Liver (tissue), 9 donors: ENCODE data around the gene RASSF1. TPM values are rescaled to one million over a fixed set of nuclear protein-coding genes. Genes with fewer than 3 reads are reported as not detected.
A peak's percentile ranks its signal among the peaks of the same experiment; 100 is the strongest.

ENCODE experiments used
- DNase-seq: peaks from one replicate; pipeline ENCODE4 v3.0.0-alpha.2; 2017; ENCODE audit warnings: low spot score
- H3K27ac ChIP-seq, 2 donors: one replicate each; pipeline ENCODE4 v1.7.0; 2013; ENCODE audit warnings: inconsistent platforms in 2 of 2, low read length in 2 of 2, control low read depth in 1 of 2, low read depth in 1 of 2, mild to moderate bottlenecking in 1 of 2
- H3K27me3 ChIP-seq, 4 donors: one replicate each; pipeline versions ENCODE4 v1.6.1 to v1.7.0; 2013; ENCODE audit warnings: low read length in 3 of 4, inconsistent platforms in 1 of 4, mild to moderate bottlenecking in 1 of 4, moderate library complexity in 1 of 4; ENCODE audit not compliant: control insufficient read depth in 4 of 4, insufficient read depth in 4 of 4
- H3K36me3 ChIP-seq, 4 donors: one replicate each; pipeline versions ENCODE4 v1.6.1 to v1.7.0; 2013; ENCODE audit warnings: low read length in 3 of 4, mild to moderate bottlenecking in 3 of 4, low read depth in 1 of 4, moderate library complexity in 1 of 4; ENCODE audit not compliant: control insufficient read depth in 4 of 4, insufficient read depth in 3 of 4
- H3K4me1 ChIP-seq, 4 donors: one replicate each; pipeline versions ENCODE4 v1.6.1 to v1.7.0; 2013; ENCODE audit warnings: low read length in 3 of 4, mild to moderate bottlenecking in 3 of 4, moderate library complexity in 1 of 4; ENCODE audit not compliant: control insufficient read depth in 4 of 4, insufficient read depth in 4 of 4
- H3K4me3 ChIP-seq, 3 donors: one replicate each; pipeline versions ENCODE4 v1.6.1 to v1.7.0; 2013; ENCODE audit warnings: low read length in 3 of 3, control low read depth in 1 of 3, low read depth in 1 of 3, mild to moderate bottlenecking in 1 of 3
- H3K9ac ChIP-seq, 2 donors: one replicate each; pipeline ENCODE4 v1.7.0; 2013; ENCODE audit warnings: low read length in 2 of 2, mild to moderate bottlenecking in 2 of 2, moderate library complexity in 2 of 2, control low read depth in 1 of 2, low read depth in 1 of 2
- H3K9me3 ChIP-seq, 4 donors: one replicate each; pipeline versions ENCODE4 v1.6.1 to v1.7.0; 2013; ENCODE audit warnings: low read length in 3 of 4; ENCODE audit not compliant: control insufficient read depth in 4 of 4
- GABPA ChIP-seq, 2 donors: IDR thresholded peaks in 1 of 2; conservative IDR thresholded peaks in 1 of 2; 2 replicates each; pipeline ENCODE4 v1.6.1; 2016; ENCODE audit warnings: antibody characterized with exemption in 2 of 2, mild to moderate bottlenecking in 1 of 2, moderate library complexity in 1 of 2
- RAD21 ChIP-seq, 2 donors: IDR thresholded peaks; 2 replicates each; pipeline ENCODE4 v1.6.1; 2016; ENCODE audit warnings: antibody characterized with exemption in 2 of 2, mild to moderate bottlenecking in 2 of 2
- REST ChIP-seq: IDR thresholded peaks from 2 replicates; pipeline ENCODE4 v1.6.1; 2016; ENCODE audit warnings: antibody characterized with exemption, mild to moderate bottlenecking
- RXRA ChIP-seq, 2 donors: IDR thresholded peaks; 2 replicates each; pipeline ENCODE4 v1.6.1; 2017 to 2018; ENCODE audit warnings: antibody characterized with exemption in 2 of 2, mild to moderate bottlenecking in 1 of 2
- TAF1 ChIP-seq: conservative IDR thresholded peaks from 2 replicates; pipeline ENCODE4 v1.6.1; 2016; ENCODE audit warnings: antibody characterized with exemption, mild to moderate bottlenecking
- YY1 ChIP-seq: IDR thresholded peaks from 2 replicates; pipeline ENCODE4 v1.6.1; 2016; ENCODE audit warnings: antibody characterized with exemption, mild to moderate bottlenecking
- WGBS: extraction: QIAGEN DNeasy Blood & Tissue Kit; methylation state at CpG from one replicate; pipeline ENCODE4 v1.1.7; 2013; 5-methylcytosine and 5-hydroxymethylcytosine counted together
- polyA plus RNA-seq, 2 donors: library from polyadenylated mRNA; stranded (reverse) in 1 of 2; unstranded in 1 of 2; fragments of 200-250 nt in 1 of 2; fragments of >200 nt in 1 of 2; fragmentation: Nextera tagmentation in 1 of 2; extraction: Ambion mirVana in 1 of 2; gene quantifications; one replicate each; pipeline versions ENCODE4 v1.2.1 to v1.2.3, GENCODE V29; 2013 to 2015
- total RNA-seq, 2 donors: library from RNA; depleted of rRNA; stranded (reverse); fragments of >200 nt; gene quantifications; one replicate each; pipeline ENCODE4 v1.2.3, GENCODE V29; 2014
- TF ChIP-seq, protein P1 (sequence below): IDR thresholded peaks from 2 replicates; pipeline ENCODE4 v1.6.1; 2016; ENCODE audit warnings: antibody characterized with exemption
- donor health status: healthy.
- donor health status: healthy.
- donor health status: healthy.
- donor health status: healthy.
- donor health status: healthy.

The RASSF1 gene
- total and polyA plus RNA-seq, 4 donors, result 6.5 to 13.2 (median 11.2) TPM

DNA sequence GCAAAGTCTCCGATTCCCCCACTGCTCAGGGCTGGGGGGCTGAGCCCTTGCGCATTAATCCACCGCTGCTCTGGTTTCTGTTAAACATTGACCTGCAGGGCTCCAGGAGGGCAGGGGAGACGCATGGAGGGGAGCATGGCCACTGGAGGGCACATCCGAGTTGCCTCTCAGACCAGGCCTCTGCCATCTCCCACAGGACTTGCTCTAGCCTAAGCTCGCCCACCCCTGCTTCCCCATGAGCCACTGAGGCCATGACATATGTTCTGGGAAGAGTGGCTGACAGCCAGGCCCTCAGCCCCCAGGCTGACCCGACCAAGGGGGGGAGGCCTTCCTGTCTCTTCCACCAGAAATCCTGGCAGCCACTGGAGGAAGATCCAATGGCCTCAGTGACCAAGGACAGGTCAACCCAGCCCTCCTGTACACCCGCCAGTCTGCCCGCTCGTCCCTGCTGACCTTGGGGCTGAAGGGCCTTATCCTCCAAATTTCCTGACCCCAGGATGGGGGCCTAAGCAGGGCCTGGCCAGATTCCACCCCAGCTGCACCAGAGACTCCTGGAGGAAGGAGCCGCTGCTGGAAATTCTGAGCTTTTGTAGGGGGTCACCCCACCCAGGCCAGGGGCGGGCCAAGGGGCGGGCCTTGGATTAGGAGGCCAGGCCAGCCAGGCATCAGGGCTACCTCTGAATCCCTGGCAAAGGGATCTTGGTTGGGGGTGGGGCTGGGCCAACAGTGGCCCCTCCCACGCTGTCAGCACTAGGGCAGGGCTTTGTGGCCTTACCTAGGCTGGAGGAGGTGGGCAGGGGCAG is 37.4 kb downstream of the RASSF1 start, which contains the start of gene HYAL1 (continued):
- TF ChIP-seq REST (peak; percentile 97), TAF1 (peak; percentile 99)

DNA sequence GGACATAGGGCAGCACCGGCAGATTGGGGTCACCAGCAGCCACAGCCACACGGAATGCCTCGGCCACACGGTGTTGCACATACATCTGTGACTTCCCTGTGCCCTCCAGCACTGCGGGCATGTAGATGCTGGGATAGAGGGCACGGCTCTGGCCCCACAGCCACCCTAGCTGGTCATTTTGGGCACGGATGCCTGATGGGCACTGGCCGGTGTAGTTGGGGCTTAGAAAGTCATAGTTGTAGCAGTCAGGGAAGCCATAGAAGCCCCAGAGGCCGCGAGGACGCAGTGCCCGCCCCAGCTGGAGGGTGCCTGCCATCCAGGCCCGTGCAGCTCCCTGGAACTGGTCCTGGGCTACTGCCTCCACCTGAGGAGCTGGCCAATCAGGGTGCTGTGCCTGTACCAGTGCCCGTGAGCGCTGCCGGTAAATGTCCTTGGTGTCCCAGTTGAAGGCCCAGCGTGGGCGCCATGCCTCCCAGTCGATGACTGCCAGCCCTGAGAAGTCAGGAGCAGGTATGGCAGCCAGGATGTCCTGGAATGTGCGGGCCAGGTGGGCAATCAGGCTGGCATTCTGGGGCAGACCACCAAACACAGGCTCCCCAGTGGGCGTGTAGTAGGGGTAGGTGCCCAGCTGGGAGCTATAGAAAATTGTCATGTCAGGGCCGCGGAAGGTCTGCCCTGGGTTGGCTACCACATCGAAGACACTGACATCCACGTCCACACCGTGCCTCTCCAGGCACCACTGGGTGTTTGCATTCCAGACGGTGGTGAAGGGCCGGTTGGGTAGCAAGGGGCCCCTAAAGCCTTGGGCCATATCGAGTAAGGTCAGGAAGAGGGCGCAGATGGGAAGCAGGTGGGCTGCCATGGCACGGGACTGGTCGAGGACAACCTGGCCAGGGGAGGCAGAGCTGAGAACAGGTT is 38.3 kb downstream of the RASSF1 start:
- DNase-seq, result peak; percentile 32
- Histone ChIP-seq H3K4me1 (peaks cover 12 to 48% (median 31%) of the 10 kb centered on the region in 4 donors), H3K9me3 (no peaks in the 10 kb centered on the region), H3K27me3 (no peaks in the 10 kb centered on the region), H3K27ac (peak overlapping the region; percentile 84 to 98), H3K4me3 (peak overlapping the region; percentile 50 to 81 (median 66)), H3K36me3 (peaks cover 0 to 3% (median 0%) of the 10 kb centered on the region in 4 donors), H3K9ac (peak overlapping the region; percentile 75 to 87)
- TF ChIP-seq REST, result peak; percentile 47
- TF ChIP-seq, protein P1, sequence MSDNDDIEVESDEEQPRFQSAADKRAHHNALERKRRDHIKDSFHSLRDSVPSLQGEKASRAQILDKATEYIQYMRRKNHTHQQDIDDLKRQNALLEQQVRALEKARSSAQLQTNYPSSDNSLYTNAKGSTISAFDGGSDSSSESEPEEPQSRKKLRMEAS, result peak; percentile 59
- TF ChIP-seq RAD21 (IDR thresholded peaks at IDR 0.05), result peak in 1 of 2 donors; percentile 3
- TF ChIP-seq YY1, result peak; percentile 87
- no peak for TF ChIP-seq GABPA (IDR thresholded peaks at IDR 0.05 in 1 of 2, conservative IDR thresholded peaks at IDR 0.05 in 1 of 2)
- WGBS, result 35% methylated on average over 32 of the region's 32 CpGs

DNA sequence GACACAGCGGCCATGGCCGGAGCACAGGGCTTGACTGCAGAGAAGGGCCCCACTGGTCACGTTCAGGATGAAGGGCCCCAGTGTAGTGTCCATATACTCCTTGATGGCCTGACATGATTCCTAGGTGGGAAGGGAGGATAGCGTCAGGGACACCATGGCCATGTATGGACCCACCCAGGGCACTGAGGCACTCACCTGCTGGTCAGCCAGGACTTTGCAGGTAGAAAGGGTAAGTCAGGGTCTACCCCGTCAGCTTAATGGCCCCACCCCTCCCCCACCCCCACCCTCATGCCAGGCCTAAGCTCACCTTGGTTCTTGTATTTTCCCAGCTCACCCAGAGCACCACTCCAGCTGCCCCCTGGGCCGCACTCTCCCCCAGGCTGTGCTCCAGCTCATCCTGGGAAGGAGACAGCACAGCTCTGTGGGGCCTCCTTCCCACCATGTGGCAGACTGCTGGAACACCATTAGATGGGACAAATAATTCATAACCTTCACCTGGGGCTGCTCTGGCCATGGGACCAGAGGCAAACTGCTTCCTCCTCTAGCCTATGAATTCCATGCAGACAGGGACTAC is 39.9 kb downstream of the RASSF1 start:
- TF ChIP-seq RXRA (IDR thresholded peaks at IDR 0.05), result no peak
- TF ChIP-seq, protein P1, result peak; percentile 2
- H3K9me3 ChIP-seq, result no peaks in the 10 kb centered on the region
- H3K36me3 ChIP-seq, result peaks cover 0 to 3% (median 0%) of the 10 kb centered on the region in 4 donors
- peak overlapping the region; percentile 84 to 95 for H3K27ac ChIP-seq
- H3K9ac ChIP-seq, result peak overlapping the region in 1 of 2 donors; percentile 7
- H3K4me3 ChIP-seq, result peak overlapping the region in 1 of 3 donors; percentile 2
- peak; percentile 33 for DNase-seq
- H3K4me1 ChIP-seq, result peaks cover 12 to 49% (median 31%) of the 10 kb centered on the region in 4 donors
- H3K27me3 ChIP-seq, result no peaks in the 10 kb centered on the region
- 83% methylated on average over 6 of the region's 6 CpGs for WGBS
